K562 treated with DMSO at 1 percent for 12 hours (cell line): ENCODE results near the gene NKAP. TPM values are rescaled to one million over a fixed set of nuclear protein-coding genes. Genes with fewer than 3 reads are reported as not detected.

Experiments
- total RNA-seq: library from RNA; unstranded; fragments of 300-600 nt; gene quantifications from 2 replicates; pipeline ENCODE4 v1.2.3, GENCODE V29; 2022; ENCODE audit not compliant: insufficient read depth

The NKAP gene
- total RNA-seq = 10.1 and 15.4 TPM in 2 replicates

DNA sequence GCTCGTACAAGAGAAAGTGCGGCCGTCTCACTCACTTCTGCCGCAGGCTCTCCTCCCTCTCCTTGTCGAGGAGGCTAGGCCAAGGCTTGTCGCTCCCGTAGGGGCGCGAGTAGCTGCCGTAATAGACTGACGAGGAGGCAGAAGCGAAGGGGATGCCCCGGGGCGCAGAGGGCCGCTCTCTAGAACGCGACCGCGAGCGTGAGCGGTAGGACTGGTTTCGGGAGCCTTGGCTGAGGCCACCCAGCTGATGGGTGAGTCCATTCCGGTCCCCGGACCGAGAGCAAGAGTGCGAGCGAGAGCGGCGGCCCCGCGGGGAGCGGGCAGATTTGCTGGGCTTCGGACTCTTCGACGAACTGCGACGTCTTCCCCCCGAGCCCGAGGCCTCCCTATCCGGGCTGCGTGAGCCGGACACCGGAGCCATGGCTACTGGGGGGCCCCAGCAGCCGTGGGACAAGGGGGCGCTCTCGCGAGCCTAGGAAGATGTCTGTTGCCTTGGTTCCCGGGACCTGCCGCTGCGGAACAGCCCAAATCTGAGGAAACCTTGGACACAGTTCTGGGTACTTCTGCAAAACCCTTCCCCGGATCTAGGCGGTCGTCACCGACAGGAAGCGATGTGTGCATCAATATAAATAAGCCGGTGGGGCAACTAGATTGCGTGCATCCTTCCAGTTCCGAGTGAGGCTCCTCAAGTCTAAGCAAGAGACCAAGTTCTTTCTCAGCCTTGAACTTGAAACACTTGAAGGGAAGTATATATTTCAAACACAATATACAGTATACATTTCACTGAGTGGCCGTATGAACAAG is at the start of gene NKAP:
NKAP (minus strand) TSS at position 567 of the 804 bp plus-strand sequence; CDS start at position 421, 146 bp downstream.

GRCh38 chrX:119895843-119896326 is 47.7 kb downstream of the NKAP start, which contains the start of gene AKAP14:
Gene AKAP14 (plus strand): TSS chrX:119895893. CDS start chrX:119903224, 7,331 bp downstream.

GRCh38 chrX:119871599-119872395 is 71.8 kb downstream of the NKAP start, which contains the start of the genes NDUFA1 and RNF113A:
Gene NDUFA1 (plus strand): TSS chrX:119871832. CDS start chrX:119871912, 80 bp downstream.
Gene RNF113A (minus strand): TSS chrX:119871733. CDS start chrX:119871613, 120 bp downstream.

Other genes starting within 250 kb of the NKAP start
- 0.59 TPM in 1 of 2 replicates, not detected in the other for gene SOWAHD, start 185.2 kb downstream of the NKAP start, total RNA-seq
- 4,366 and 5,881 TPM in 2 replicates for gene RPL39, start 152.1 kb downstream of the NKAP start, total RNA-seq
- 32.4 and 38.7 TPM in 2 replicates for gene UPF3B, start 90.8 kb downstream of the NKAP start, total RNA-seq
- gene RNF113A, start 72.0 kb downstream of the NKAP start, total RNA-seq = 57.4 and 61.9 TPM in 2 replicates
- gene NDUFA1, start 71.9 kb downstream of the NKAP start, total RNA-seq = 79.6 and 115 TPM in 2 replicates
- gene AKAP14, start 47.9 kb downstream of the NKAP start, total RNA-seq = not detected in 2 replicates
- gene RHOXF2B, start 133.9 kb upstream of the NKAP start, total RNA-seq = 4.2 and 5.4 TPM in 2 replicates
- not detected in 2 replicates for gene RHOXF1, start 172.2 kb upstream of the NKAP start, total RNA-seq
- gene RHOXF2, start 214.9 kb upstream of the NKAP start, total RNA-seq = 93.9 and 96.4 TPM in 2 replicates